Measurements from ENCODE around the gene SCAF1. TPM values are rescaled to one million over a fixed set of nuclear protein-coding genes. Genes with fewer than 3 reads are reported as not detected.

Gene SCAF1
- polyA plus RNA-seq, 2 of the 4 experiments (the other 2 are of a cell fraction): 4.0 to 47.9 TPM

GRCh38 chr19:49655570-49656455 lies 13.8 kb downstream of the SCAF1 start (continued):
- TF ChIP-seq CTCF (IDR thresholded peaks at IDR 0.05): no peak
- no peak for TF ChIP-seq ESRRA (IDR thresholded peaks at IDR 0.05; ENCODE audit: borderline replicate concordance, low read length)

GRCh38 chr19:49656456-49657109 lies 14.6 kb downstream of the SCAF1 start:
- WGBS (ENCODE audit: missing lambda C conversion rate): 87% methylated on average over 17 of the region's 17 CpGs
- no peak for ATAC-seq
- POLR2A ChIA-PET: interaction anchor here (1.0 to 2.6 kb wide), 4 partner anchors 8 to 20 kb away, joined by 3 to 14 read pairs (median 9); partner anchors contain the start of genes RRAS and SCAF1
- H3K4me1 ChIP-seq: no peaks in the 10 kb centered on the region
- CTCF ChIA-PET: interaction anchor here (0.5 to 21.2 kb wide), 6 partner anchors 12 to 290 kb away, joined by 3 to 326 read pairs (median 7); partner anchors contain the start of genes PRMT1, RRAS and SCAF1
- no peak overlapping the region for H3K27ac ChIP-seq
- 0 out of 3 replicates have a peak, but pooled peaks cover 3% of the 10 kb centered on the region for H3K9me3 ChIP-seq
- no peak overlapping the region for H3K4me2 ChIP-seq
- no peak overlapping the region for H3K4me3 ChIP-seq
- DNase-seq (ENCODE audit: low read depth in 1 of 2, low spot score in 1 of 2): no peak
- FAIRE-seq: no peak
- TF ChIP-seq HOXB13 (CRISPR knock-in tag; IDR thresholded peaks at IDR 0.05; ENCODE audit: low read depth): no peak
- TF ChIP-seq CTCF (IDR thresholded peaks at IDR 0.05): no peak
- no peak for TF ChIP-seq NR3C1 (IDR thresholded peaks at IDR 0.05)
- no peak for TF ChIP-seq CBX2 (IDR thresholded peaks at IDR 0.05; ENCODE audit: borderline replicate concordance, low read depth)
- TF ChIP-seq BCL3 (IDR thresholded peaks at IDR 0.05): no peak
- no peak for TF ChIP-seq BHLHE40 (IDR thresholded peaks at IDR 0.05; ENCODE audit: low read depth, low read length)
- TF ChIP-seq E2F6 (IDR thresholded peaks at IDR 0.05; ENCODE audit: borderline replicate concordance, low read depth): no peak
- TF ChIP-seq KDM1A (IDR thresholded peaks at IDR 0.05; ENCODE audit: low read depth): no peak
- TF ChIP-seq JUN (IDR thresholded peaks at IDR 0.05): no peak
- TF ChIP-seq ELK1 (IDR thresholded peaks at IDR 0.05; ENCODE audit: low read depth, low read length): no peak
- TF ChIP-seq KDM5A (IDR thresholded peaks at IDR 0.05): no peak
- TF ChIP-seq CEBPB (IDR thresholded peaks at IDR 0.05): no peak
- no peak for TF ChIP-seq RAD21 (conservative IDR thresholded peaks at IDR 0.05 in 1 of 2, IDR thresholded peaks at IDR 0.05 in 1 of 2)
- TF ChIP-seq CHD4 (IDR thresholded peaks at IDR 0.05; ENCODE audit: borderline replicate concordance): no peak
- no peak for TF ChIP-seq RNF2 (IDR thresholded peaks at IDR 0.05; ENCODE audit: borderline replicate concordance, low read depth)
- TF ChIP-seq FOSL2 (IDR thresholded peaks at IDR 0.05): no peak
- no peak for TF ChIP-seq FOSL2 (CRISPR knock-in tag; IDR thresholded peaks at IDR 0.05)
- TF ChIP-seq MAZ (IDR thresholded peaks at IDR 0.05; ENCODE audit: borderline replicate concordance, low read depth, low read length): no peak
- TF ChIP-seq FOSB (CRISPR knock-in tag; IDR thresholded peaks at IDR 0.05): no peak
- no peak for TF ChIP-seq TP53 (CRISPR knock-in tag; IDR thresholded peaks at IDR 0.05)
